GM12801 (cell line): ENCODE results near the gene LRIG1.

Source experiments
- CTCF ChIP-seq: IDR thresholded peaks from one replicate; pipeline ENCODE4 v1.5.1; 2011; ENCODE audit warnings: control low read depth; ENCODE audit not compliant: insufficient read length; ENCODE audit errors: extremely low read depth

LRIG1 gene

GRCh38 chr3:66504850-66505641, 4.2 kb upstream of the LRIG1 start:
- no peak for TF ChIP-seq CTCF

- TF ChIP-seq CTCF = no peak
These were observed 2.2 kb upstream of the LRIG1 start for GRCh38 chr3:66502981-66503380.

GRCh38 chr3:66502245-66502874, 1.5 kb upstream of the LRIG1 start:
- TF ChIP-seq CTCF = no peak

GRCh38 chr3:66501483-66502244, 842 bp upstream of the LRIG1 start:
- TF ChIP-seq CTCF = no peak

- no peak for TF ChIP-seq CTCF
These were observed 794 bp downstream of the LRIG1 start for GRCh38 chr3:66499881-66500575.

- no peak for TF ChIP-seq CTCF
These were observed 1.9 kb downstream of the LRIG1 start for GRCh38 chr3:66498687-66499621.
